Smooth muscle cell (in vitro differentiated cells): ENCODE measurements around the gene GNG2. TPM values are rescaled to one million over a fixed set of nuclear protein-coding genes. Genes with fewer than 3 reads are reported as not detected.

Experiments used
- DNase-seq: peaks from one replicate; lab custom pipeline; 2025; ENCODE audit not compliant: unreplicated experiment; lab: John Stamatoyannopoulos, UW
- H2AFZ ChIP-seq: fragments of 200-600 bp; sonication (generic); 2 replicates; pipeline ENCODE4 v1.6.0; 2016; ENCODE audit warnings: antibody characterized with exemption, low read depth, mild to moderate bottlenecking
- H3F3A ChIP-seq: fragments of 200-600 bp; sonication (generic); 2 replicates; pipeline ENCODE4 v1.6.0; 2017; ENCODE audit warnings: antibody characterized with exemption, low read depth
- H3K27ac ChIP-seq: fragments of 200-600 bp; sonication (generic); 2 replicates; pipeline ENCODE4 v1.5.1; 2016; ENCODE audit warnings: low read depth, mild to moderate bottlenecking
- H3K27me3 ChIP-seq: fragments of 200-600 bp; sonication (generic); 2 replicates; pipeline ENCODE4 v1.6.1; 2016; ENCODE audit warnings: low read depth, mild to moderate bottlenecking
- H3K36me3 ChIP-seq: fragments of 200-600 bp; sonication (generic); 2 replicates; pipeline ENCODE4 v1.5.1; 2016; ENCODE audit warnings: low read depth
- H3K4me1 ChIP-seq: fragments of 200-600 bp; sonication (generic); 2 replicates; pipeline ENCODE4 v1.5.1; 2016; ENCODE audit warnings: low read depth
- H3K4me2 ChIP-seq: fragments of 200-600 bp; sonication (generic); 2 replicates; pipeline ENCODE4 v1.6.0; 2016; ENCODE audit warnings: mild to moderate bottlenecking
- H3K4me3 ChIP-seq: fragments of 200-600 bp; sonication (generic); 2 replicates; pipeline ENCODE4 v1.5.1; 2016; ENCODE audit warnings: mild to moderate bottlenecking
- H3K79me2 ChIP-seq: fragments of 200-600 bp; sonication (generic); 2 replicates; pipeline ENCODE4 v1.6.0; 2016; ENCODE audit warnings: low read depth, mild to moderate bottlenecking
- H3K9ac ChIP-seq: fragments of 200-600 bp; sonication (generic); 2 replicates; pipeline ENCODE4 v1.6.0; 2016; ENCODE audit warnings: low read depth
- H3K9me3 ChIP-seq: fragments of 200-600 bp; sonication (generic); replicated peaks from 2 replicates; pipeline ENCODE4 v1.5.1; 2016; ENCODE audit warnings: low read depth
- H4K20me1 ChIP-seq: fragments of 200-600 bp; sonication (generic); 2 replicates; pipeline ENCODE4 v1.6.0; 2016; ENCODE audit warnings: low read depth
- WGBS: methylation state at CpG from one replicate; pipeline ENCODE4 v1.1.7; 2016; ENCODE audit warnings: low lambda C conversion rate; 5-methylcytosine and 5-hydroxymethylcytosine counted together
- polyA plus RNA-seq: library from polyadenylated mRNA; unstranded; fragments of >200 nt; fragmentation: Nextera tagmentation; extraction: Ambion mirVana; gene quantifications from 2 replicates; pipeline ENCODE4 v1.2.1, GENCODE V29; 2016
- total RNA-seq: library from RNA; depleted of rRNA; stranded (reverse); fragments of >200 nt; gene quantifications from 2 replicates; pipeline ENCODE4 v1.2.3, GENCODE V29; 2014
- TF ChIP-seq, protein P1 (sequence below): fragments of 200-600 bp; sonication (generic); IDR thresholded peaks from 2 replicates; pipeline ENCODE4 v1.5.1; 2017; ENCODE audit warnings: borderline replicate concordance, mild to moderate bottlenecking, antibody characterized with exemption; ENCODE audit not compliant: insufficient read depth, poor library complexity, severe bottlenecking

Gene GNG2
- total and polyA plus RNA-seq, 2 experiments from 2014 or later, result 83.6 to 128 TPM

DNA sequence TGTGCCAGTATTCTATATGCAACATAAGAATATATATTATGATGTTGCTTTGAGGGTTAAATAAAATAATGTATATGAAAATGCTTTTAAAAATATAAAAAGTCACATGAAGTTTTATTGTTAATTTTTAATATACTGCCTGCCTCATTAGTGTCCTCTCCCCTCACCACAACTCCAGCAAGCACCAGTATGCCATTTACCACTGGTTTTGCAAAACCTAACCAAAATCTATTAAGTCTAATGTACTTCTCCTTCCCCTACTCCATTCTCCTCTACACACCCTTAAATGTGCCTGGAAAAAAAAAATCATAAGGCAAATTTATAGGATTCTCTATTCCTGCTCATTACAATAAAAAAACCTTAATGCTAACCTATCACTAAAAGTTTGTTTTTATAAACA is 24.0 kb upstream of the GNG2 start:
- H3F3A ChIP-seq, result no peaks in the 10 kb centered on the region
- H3K4me2 ChIP-seq, result no peak overlapping the region
- no peaks in the 10 kb centered on the region for H3K79me2 ChIP-seq
- no peak for DNase-seq
- peaks cover 4% of the 10 kb centered on the region for H3K4me1 ChIP-seq
- no peak overlapping the region for H3K27ac ChIP-seq
- H3K27me3 ChIP-seq, result no peaks in the 10 kb centered on the region
- no peak overlapping the region for H2AFZ ChIP-seq
- no peaks in the 10 kb centered on the region for H3K9me3 ChIP-seq
- H3K36me3 ChIP-seq, result no peaks in the 10 kb centered on the region
- no peak overlapping the region for H3K9ac ChIP-seq
- no peaks in the 10 kb centered on the region for H4K20me1 ChIP-seq
- TF ChIP-seq, protein P1, sequence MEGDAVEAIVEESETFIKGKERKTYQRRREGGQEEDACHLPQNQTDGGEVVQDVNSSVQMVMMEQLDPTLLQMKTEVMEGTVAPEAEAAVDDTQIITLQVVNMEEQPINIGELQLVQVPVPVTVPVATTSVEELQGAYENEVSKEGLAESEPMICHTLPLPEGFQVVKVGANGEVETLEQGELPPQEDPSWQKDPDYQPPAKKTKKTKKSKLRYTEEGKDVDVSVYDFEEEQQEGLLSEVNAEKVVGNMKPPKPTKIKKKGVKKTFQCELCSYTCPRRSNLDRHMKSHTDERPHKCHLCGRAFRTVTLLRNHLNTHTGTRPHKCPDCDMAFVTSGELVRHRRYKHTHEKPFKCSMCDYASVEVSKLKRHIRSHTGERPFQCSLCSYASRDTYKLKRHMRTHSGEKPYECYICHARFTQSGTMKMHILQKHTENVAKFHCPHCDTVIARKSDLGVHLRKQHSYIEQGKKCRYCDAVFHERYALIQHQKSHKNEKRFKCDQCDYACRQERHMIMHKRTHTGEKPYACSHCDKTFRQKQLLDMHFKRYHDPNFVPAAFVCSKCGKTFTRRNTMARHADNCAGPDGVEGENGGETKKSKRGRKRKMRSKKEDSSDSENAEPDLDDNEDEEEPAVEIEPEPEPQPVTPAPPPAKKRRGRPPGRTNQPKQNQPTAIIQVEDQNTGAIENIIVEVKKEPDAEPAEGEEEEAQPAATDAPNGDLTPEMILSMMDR, result no peak
- H3K4me3 ChIP-seq, result no peak overlapping the region

DNA sequence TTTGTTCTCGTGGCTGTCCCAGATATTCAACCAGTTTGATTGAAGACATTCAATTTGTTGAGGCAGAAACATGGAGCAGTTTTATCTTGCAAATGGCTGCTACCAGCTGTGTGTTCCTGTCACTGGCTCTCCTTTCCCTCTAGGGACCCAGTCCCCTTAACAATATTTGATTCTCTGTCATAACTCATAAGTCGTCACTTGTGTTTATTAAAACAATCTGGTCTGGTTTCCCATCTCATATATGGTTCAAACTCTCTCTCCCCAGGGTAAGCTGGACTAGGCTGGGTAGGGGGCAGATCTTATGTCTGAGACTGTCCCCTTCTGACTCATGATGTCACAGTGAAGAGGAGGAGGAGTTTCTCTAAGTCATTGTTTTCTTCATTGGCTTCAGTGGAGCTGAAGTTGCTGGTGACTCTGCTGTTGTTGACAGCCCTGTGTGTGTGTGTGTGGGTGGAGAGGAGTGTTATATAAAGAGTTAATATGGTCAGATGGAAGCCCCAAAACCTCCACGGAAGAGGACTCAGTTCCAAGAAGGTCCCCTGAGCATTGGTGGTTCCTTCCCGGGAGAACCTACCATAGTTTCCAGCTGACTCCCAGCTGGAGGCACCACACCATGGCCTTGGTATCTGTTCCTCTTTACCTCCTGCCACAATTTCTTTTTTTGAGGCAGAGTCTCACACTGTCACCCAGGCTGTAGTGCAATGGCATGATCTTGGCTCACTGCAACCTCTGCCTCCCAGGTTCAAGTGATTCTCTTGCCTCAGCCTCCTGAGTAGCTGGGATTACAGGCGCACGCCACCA is 16.1 kb upstream of the GNG2 start:
- Histone ChIP-seq H3K27ac (no peak overlapping the region), H3K79me2 (no peaks in the 10 kb centered on the region), H3K4me2 (no peak overlapping the region), H2AFZ (no peak overlapping the region), H3K4me3 (no peak overlapping the region), H4K20me1 (no peaks in the 10 kb centered on the region), H3F3A (no peaks in the 10 kb centered on the region), H3K9ac (no peak overlapping the region), H3K9me3 (no peaks in the 10 kb centered on the region), H3K4me1 (peaks cover 16% of the 10 kb centered on the region), H3K36me3 (no peaks in the 10 kb centered on the region), H3K27me3 (no peaks in the 10 kb centered on the region)
- no peak for DNase-seq
- 77% methylated on average over 6 of the region's 6 CpGs for WGBS
- TF ChIP-seq, protein P1, result no peak

DNA sequence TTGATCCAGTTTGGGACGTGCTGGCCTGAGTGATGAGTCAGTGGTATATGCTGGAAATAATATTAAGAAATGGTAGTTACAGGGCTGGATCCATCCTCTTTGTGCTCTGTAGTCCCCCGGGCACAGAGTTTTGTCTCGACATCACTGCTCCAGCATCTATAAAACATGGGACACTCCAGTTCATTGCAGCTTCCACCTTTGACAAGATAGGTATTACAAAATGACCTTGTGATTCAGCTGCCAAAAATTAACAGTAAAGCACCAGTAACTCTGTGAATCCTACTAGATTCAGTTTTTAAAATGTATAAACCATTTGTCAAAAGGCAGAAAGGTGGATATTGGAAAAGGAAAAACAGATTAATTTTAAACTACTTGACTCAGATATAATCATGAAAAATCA is 14.6 kb upstream of the GNG2 start:
- no peak overlapping the region for H2AFZ ChIP-seq
- H3K9me3 ChIP-seq, result no peaks in the 10 kb centered on the region
- TF ChIP-seq, protein P1, result no peak
- H3K4me3 ChIP-seq, result no peak overlapping the region
- H3K9ac ChIP-seq, result no peak overlapping the region
- peaks cover 16% of the 10 kb centered on the region for H3K4me1 ChIP-seq
- no peak for DNase-seq
- no peak overlapping the region for H3K27ac ChIP-seq
- no peaks in the 10 kb centered on the region for H4K20me1 ChIP-seq
- no peaks in the 10 kb centered on the region for H3K27me3 ChIP-seq
- H3F3A ChIP-seq, result no peaks in the 10 kb centered on the region
- no peaks in the 10 kb centered on the region for H3K79me2 ChIP-seq
- no peak overlapping the region for H3K4me2 ChIP-seq
- 87% methylated on average over 3 of the region's 3 CpGs for WGBS
- H3K36me3 ChIP-seq, result no peaks in the 10 kb centered on the region
